OCI-M1 (cell line): ENCODE data around the gene PRDM9.
"Not testable (repeated sequence)": the region's sequence is repeated elsewhere in the genome, so short reads cannot be mapped to it uniquely, and the experiment has no call there.

ENCODE experiments used
- DNase-seq: peaks from one replicate; lab custom pipeline; 2025; lab: John Stamatoyannopoulos, UW

Gene PRDM9

DNA sequence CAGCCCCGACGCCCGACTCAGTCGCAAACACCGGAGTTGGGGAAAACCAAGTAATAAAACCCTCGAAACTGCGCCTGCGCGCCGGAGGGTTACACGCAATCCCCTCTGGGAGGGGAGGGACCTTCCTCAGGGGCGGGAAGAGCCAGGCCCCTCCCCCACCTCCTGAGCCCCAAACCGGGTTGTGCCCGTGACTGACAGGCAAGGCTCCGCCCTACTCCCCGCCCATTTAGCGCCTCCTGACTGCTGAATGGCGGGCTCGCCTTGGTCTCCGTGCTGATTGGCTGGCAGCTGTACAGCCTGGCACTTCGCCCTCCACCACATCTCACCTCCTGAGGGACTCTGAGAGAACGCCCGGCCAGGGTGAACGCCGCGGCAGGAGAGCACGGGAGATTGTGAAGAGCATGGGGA, at the start of gene PRDM9:
TSS of gene PRDM9 (plus strand) at position 332 of the 408 bp plus-strand sequence. CDS start 1,425 bp downstream, outside the sequence.
- DNase-seq = peak; percentile 98

DNA sequence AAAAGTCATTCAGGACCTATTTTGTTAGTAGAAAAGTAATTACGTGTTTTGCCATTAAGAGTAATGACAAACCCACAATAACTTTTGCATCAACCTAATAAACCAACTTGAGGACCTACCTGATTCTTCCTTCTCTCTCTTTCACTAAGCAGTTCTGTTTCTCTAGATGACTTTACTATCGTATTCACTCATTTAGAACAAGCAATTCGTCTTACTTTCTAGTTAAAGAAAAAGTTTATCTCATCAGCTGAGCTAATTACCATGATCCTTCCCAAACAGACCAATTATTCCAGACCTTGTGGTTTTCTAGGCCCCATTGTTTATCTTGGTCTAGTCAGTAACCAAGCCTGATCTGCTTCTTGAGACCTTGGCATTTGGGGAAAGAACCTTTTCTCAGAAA, 49.6 kb upstream of the PRDM9 start:
- DNase-seq = peak; percentile 47

DNA sequence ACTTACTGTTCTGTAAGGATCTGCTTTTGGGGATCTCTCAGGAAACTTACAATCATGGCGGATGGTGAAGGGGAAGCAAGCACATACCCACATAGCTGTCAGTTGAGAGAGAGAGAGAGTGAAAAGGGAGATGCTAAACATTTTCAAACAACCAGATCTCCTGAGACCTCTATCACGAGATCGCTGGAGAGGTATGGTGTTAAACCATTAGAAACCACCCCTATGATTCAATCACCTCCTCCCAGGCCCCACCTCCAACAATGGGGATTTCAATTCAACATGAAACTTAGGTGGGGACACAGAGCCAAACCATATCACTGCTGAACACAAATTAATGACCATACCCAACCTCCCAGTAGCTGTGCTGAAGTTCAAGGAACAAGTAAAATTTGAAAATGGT, 48.2 kb upstream of the PRDM9 start:
- DNase-seq = no peak

DNA sequence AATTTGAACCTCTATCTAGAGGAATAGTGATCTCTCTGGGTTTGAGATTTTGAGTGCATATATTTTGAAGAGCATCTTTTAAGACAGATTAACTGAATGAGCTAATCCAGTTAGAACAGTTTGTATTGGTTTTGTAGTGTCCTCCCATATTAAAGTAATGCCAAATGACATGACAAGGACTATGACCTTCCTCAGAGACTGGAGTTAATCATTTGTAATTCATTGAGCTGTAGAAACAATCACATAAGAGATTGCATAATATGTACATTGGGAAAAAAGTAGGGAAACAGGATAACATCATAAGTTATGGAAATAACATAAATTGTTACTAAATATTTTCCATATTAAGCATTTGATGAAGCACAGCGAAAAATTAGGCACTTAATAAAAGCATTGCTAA, 45.8 kb upstream of the PRDM9 start:
- no peak for DNase-seq

DNA sequence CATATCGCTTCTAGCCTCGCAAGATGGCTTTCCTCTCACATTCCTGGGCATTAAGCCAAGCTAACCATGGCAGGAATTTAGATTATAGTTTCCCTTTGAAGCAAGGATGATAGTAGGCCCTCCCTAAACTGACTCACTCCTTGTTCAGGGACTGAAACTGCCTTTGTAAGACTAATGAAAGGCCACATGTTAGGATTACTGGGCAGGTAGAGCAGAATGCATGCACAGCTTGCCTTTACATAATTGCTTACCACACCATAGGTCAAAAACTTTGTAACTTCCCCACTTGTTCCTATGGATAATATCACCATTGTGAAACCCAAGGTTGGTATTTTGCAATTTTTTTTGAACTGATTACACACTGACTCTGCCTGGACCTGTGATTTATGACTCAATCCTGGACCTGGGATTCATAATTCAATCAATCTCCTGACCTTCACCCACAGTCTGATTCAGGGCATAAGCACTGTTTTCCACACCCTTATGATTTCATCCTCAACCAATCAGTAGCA, 41.0 kb upstream of the PRDM9 start:
- peak; percentile 77 for DNase-seq

DNA sequence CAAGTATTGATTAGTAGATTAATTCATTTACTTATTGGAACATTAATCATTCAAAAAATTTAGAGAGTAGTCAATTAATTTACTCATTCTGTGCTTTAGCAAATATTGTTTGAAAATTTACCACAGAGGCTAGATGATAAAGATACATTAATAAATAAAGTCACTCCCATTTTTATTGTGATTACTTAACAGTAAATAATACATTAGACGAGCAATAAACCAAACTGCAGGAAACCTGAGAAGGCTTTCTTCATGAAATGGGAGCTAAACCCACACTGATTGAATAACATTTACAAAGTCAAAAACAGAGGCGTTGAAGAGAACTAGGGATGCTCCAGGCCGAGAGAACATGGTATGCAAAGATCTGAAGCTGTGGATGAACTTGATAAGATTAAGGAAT, 38.8 kb upstream of the PRDM9 start:
- no peak for DNase-seq

DNA sequence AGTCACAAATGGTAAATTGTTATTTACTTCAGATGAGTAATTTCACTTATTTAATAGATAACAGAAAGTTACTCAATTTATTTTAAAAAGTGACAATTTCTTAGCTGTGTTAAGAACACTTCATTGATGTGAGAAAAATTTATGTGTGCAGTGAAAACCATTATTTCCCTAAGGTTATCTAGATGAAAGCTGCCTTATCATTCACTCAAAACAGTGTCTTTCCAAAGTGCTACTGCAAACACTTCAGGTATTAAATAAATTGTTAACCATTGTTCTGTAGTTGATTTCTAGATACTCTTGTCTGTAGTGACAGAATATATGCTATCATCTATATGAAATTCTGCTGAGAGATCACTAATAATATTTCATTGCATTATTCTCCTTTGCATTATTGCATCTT, 33.5 kb upstream of the PRDM9 start:
- DNase-seq = no peak

DNA sequence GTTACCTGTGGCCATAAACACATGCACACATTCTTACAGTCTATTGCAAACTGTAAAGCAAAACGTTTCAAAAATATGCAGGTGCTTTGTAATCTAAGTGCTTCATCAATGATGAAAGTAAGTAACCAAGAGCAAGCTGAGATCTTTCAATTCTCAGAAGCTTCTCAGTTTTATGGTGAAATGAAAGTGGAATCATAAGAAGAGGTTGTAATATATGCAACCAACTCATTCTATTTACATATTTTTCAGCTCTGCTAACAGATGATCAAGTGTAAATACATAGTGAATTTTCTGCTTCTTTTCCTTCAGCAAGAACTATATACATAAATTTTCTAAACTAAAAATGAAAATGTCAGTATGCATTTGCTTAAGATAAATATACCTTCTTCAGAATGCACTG, 33.1 kb upstream of the PRDM9 start:
- DNase-seq = peak; percentile 10

DNA sequence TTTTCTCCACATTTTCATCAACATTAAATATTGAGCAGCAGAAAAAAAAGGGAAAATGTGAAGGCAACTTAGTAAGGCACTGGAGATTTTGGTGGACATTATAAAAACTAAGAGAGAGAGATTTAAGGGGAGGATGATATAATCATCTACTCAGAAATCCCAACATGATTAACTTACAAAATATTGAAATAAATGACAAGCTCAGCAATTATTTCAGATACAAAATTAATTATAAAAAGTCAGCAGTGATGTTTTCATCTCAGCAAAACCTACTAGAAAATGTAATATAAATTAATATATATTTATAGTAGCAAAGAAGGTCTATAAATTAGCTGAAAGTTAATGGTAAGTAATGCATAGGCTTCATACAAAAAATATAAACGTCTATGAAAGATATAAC, 30.8 kb upstream of the PRDM9 start:
- no peak for DNase-seq

DNA sequence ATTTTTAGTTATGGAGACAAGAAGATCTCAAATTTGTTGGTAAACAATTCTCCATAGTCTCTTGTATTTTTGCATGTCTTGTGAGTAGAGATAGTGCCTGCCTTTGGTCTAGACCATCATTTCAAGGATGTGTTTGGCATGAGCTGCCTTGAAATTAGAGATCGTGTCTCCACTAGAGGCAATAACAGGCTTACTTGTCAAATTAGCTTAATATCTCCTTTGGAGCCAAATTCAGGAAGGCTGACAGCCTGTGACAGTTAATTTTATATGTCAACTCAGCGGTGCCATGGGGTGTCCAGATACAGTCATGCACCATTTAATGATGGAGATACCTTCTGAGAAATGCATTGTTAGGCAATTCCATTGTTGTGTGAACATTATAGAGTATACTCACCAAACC, 24.8 kb upstream of the PRDM9 start:
- no peak for DNase-seq

DNA sequence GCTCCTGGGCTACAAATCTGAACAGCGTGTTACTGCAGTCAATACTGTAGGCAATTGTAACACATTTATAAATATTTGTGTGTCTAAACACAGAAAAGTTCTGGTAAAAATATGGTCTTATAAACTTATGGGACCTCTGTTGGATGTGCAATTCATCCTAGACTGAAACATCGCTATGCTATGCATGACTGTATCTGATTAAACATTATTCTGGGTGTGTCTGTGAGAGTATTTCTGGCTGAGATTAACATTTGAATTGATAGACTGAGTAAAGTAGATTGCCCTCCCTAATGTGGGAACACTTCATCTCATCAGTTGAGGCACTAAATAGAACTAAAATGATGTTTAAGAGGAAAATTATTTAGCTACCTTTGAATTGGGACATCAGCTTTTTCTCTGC, 24.3 kb upstream of the PRDM9 start:
- DNase-seq = no peak

DNA sequence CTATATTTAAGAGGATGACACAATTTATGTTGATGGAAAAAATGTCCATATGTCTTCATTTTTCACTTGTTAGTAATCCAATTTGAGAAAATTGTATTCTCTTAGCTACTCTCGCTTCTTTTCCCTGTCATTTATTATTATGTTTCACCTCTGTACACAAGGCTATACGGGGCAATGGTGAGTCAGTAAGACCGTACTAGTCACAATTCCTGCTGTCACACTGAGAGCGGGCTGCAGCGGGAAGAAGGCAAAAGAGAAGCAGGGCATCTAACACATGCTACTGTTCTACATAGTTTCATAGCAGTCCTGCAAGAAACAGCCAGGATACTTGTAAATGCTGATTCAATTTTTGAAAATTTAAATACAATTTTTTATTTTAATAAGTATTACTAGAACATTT, 23.3 kb upstream of the PRDM9 start:
- no peak for DNase-seq

DNA sequence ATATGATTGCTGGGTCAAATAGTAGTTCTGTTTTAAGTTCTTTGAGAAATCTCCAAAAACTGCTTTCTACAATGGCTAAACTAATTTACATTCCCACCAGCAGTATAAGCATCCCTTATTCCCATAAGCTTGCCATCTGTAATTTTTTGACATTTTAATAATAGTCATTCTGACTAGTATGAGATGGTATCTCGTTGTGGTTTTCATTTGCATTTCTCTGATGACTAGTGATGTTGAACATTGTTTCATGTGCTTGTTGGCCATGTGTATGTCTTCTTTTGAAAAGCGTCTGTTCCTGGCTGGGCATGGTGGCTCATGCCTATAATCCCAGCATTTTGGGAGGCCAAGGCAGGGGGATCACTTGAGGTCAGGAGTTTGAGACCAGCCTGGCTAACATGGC, 21.2 kb upstream of the PRDM9 start:
- not testable (repeated sequence) for DNase-seq

DNA sequence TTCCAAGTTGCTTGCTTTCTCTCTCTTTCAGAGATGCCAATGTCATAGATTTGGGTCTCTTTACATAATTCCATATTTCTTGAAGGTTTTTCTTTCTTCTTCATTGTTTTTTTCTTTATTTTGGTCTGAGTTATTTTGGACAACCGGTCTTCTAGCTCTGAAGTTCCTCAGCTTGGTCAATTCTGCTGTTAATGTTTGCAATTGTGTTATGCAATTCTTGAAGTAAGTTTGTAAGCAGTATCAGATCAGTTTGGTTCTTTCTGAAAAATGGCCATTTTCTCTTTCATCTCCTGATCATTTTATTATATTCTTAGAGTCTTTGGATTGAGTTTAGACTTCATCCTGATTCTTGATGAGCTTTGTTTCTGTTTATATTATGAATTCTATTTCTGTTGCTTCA, 16.4 kb upstream of the PRDM9 start:
- DNase-seq = no peak

DNA sequence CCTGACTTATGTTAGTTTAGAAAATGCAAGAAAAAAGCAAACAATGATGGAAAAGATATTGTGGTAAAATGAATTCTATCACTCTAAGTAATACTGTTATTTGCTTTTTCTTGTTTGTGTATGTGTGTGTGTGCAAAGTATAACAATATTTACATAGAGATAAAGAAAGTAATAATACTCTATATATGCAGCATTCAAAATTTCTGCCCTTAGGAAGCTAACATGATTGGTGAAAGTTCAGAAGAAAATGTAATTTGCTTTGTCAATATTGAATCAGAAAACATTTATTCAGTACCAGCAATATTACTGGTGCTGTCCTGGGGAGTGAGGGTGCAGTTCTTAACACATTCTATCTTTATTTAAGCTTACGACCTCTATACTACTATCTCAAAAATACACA, 12.9 kb upstream of the PRDM9 start:
- no peak for DNase-seq

DNA sequence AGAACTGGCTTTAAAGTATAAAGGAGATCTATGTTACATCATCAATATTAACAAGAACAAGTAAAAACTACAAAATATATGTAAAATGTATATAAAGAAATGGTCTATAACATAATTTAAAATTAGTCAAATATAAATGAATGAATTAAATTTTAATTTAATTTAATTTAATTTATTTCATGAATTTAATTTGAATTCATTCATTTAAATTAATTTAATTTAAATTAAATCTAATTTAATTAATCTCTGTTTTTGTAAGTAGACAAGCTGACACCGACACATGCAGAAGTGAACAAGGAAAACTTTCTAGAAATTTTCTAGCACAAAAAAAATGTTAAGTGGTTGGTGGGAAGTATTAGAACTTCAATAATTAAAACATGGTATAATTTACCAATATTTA, 10.8 kb upstream of the PRDM9 start:
- DNase-seq = no peak

DNA sequence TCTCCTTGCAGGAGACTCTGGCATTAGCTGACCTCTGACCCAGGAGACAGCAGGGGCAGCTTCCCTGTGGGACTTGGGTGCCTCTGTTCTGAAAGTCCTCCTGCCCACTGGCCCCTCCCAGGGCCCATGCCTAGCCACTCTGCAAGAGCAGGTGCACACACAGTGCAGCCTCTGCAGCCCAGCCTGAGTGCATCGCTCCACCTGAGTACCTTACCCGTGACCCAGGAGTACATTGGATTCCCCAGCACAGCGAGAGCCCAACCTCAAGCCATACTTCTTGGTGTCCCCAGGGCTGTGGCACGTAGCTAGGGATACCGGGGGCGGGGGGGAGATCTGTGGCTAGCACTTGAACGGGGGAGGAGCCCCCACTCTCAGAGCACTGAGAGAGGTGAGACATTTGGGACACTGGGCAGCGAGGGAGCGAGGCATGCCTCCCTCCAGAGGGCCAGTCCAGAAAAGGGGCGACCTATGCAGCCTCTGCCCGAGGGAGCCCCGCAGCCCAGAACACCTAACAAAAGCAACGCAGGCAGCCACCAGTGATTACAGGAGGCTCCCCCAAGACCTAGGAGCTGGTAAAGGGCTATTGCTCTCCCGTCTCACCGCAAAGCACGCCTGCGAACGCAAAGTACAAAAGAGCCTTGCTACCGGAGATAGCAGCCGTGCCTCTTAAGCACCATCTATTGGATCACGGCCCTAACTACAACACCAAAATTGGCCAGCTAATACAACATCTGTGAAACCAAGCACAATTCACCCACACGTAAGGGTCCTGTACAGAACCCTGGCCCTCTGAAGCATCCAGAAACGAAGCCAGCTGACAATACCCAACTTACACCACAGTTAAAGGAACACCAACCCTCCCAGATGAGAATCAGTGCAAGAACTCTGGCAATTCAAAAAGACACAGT, 826 bp upstream of the PRDM9 start:
- peak; percentile 89 for DNase-seq

DNA sequence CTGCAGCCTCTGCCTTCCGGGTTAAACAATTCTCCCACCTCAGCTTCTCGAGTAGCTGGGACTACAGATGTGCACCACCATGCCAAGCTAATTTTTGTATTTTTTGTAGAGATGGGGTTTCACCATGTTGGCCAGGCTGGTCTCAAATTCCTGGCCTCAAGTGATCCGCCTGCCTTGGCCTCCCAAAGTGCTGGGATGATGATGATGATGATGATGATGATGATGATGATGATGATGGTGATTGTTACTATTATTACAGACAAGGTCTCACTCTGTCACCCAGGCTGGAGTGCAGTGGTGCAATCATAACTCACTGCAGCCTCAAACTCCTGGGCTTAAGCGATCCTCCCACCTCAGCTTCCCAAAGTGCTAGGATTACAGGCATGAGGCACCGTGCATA, 3.0 kb downstream of the PRDM9 start:
- not testable (repeated sequence) for DNase-seq

DNA sequence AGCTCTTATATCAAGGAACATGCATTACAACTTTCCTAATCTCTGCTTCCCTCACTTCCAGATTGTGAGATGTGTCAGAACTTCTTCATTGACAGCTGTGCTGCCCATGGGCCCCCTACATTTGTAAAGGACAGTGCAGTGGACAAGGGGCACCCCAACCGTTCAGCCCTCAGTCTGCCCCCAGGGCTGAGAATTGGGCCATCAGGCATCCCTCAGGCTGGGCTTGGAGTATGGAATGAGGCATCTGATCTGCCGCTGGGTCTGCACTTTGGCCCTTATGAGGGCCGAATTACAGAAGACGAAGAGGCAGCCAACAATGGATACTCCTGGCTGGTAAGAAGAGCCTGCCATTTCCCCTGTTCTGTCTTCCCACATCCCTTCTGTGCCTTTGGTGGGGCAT, 15.1 kb downstream of the PRDM9 start:
- DNase-seq = no peak

DNA sequence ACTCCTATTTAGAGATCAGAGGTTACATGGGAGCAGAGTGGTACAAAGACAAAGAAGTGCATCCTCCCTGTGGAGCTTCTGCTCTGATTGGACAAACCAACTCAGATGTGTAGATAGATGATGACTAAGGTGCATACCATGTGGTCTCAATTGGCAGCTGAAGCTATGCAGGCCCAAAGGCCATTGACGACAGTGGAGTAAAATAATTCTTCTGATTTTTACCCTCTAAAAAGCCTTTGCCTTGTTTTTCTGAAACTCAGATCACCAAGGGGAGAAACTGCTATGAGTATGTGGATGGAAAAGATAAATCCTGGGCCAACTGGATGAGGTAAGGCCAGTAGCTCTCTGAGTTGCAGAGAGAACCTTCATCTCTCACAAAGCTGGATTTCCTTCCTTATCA, 15.6 kb downstream of the PRDM9 start:
- no peak for DNase-seq

DNA sequence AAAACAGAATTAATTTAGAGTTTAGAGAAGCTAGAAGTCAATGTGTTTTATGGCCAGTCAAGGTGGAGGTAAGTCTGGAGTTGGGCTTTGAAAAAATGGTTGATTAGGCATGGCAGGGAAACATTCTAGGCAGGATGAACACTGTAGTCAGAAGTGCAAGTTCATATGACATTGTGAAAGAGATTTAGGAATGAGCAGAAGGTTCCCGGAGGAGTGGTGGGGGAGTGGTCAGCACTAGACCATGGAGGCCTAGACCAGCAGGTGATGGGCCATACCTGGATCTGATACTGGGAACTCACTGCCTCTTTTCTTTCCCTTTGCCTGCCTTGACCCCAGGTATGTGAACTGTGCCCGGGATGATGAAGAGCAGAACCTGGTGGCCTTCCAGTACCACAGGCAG, 16.6 kb downstream of the PRDM9 start:
- DNase-seq = no peak

DNA sequence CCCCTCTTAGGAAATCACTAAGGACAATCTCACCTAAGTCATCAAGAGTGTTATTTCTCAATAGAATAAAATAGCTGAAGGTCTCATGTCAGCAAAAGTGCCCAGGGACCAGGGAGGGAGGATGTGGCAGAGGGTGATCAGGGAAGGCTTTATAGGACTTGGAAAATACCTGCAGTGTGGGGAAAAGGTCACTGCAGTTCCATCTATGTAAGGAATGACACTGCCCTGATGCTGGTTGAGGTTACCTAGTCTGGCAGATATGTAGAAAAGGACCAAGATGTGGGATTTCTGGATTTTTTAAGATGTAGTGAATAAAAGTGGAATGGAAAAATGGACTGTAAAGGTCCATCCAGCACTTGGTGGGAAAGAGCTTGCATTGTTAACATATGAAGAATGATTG, 18.3 kb downstream of the PRDM9 start:
- no peak for DNase-seq

DNA sequence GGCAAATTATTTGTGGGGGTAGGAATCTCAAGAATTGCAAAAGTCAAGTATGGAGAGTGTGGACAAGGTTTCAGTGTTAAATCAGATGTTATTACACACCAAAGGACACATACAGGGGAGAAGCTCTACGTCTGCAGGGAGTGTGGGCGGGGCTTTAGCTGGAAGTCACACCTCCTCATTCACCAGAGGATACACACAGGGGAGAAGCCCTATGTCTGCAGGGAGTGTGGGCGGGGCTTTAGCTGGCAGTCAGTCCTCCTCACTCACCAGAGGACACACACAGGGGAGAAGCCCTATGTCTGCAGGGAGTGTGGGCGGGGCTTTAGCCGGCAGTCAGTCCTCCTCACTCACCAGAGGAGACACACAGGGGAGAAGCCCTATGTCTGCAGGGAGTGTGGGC, 19.2 kb downstream of the PRDM9 start:
- DNase-seq = peak; percentile 90
